GM23338 (cell line): ENCODE data around the gene TM7SF3. TPM values are rescaled to one million over a fixed set of nuclear protein-coding genes. Genes with fewer than 3 reads are reported as not detected.

Experiments used
- ATAC-seq: fragments of 200-7000 bp; cut with Tn5 transposase; 3 replicates; pipeline ENCODE4 v1.9.1; 2020
- DNase-seq: peaks from one replicate; pipeline ENCODE4 v3.0.0-alpha.2; 2015; ENCODE audit warnings: low spot score
- H2AFZ ChIP-seq: fragments of 200-600 bp; sonication (generic); 2 replicates; pipeline ENCODE4 v1.8.0; 2016; ENCODE audit warnings: antibody characterized with exemption, mild to moderate bottlenecking, moderate library complexity
- H3F3A ChIP-seq: fragments of 200-600 bp; sonication (generic); replicated peaks from 2 replicates; pipeline ENCODE4 v1.8.0; 2017; ENCODE audit warnings: antibody characterized with exemption, mixed run types, low read depth
- H3K27ac ChIP-seq: fragments of 200-600 bp; sonication (generic); 2 replicates; pipeline ENCODE4 v1.6.1; 2016; ENCODE audit warnings: low read depth
- H3K27me3 ChIP-seq: fragments of 200-600 bp; sonication (generic); 2 replicates; pipeline ENCODE4 v1.8.0; 2016; ENCODE audit warnings: mild to moderate bottlenecking, mixed run types, moderate library complexity; ENCODE audit not compliant: insufficient read depth
- H3K36me3 ChIP-seq: fragments of 200-600 bp; sonication (generic); 2 replicates; pipeline ENCODE4 v1.8.0; 2016; ENCODE audit warnings: mild to moderate bottlenecking; ENCODE audit not compliant: insufficient read depth
- H3K4me1 ChIP-seq: fragments of 200-600 bp; sonication (generic); 2 replicates; pipeline ENCODE4 v1.8.0; 2016; ENCODE audit warnings: mild to moderate bottlenecking, moderate library complexity; ENCODE audit not compliant: insufficient read depth
- H3K4me2 ChIP-seq: fragments of 200-600 bp; sonication (generic); 2 replicates; pipeline ENCODE4 v1.7.1; 2017; ENCODE audit warnings: mixed run types
- H3K4me3 ChIP-seq: fragments of 200-600 bp; sonication (generic); 2 replicates; pipeline ENCODE4 v1.6.1; 2016; ENCODE audit warnings: mixed run types
- H3K79me2 ChIP-seq: fragments of 200-600 bp; sonication (generic); replicated peaks from 2 replicates; pipeline ENCODE4 v1.8.0; 2017; ENCODE audit warnings: mild to moderate bottlenecking; ENCODE audit not compliant: insufficient read depth
- H3K9me2 ChIP-seq: fragments of 200-600 bp; sonication (generic); 2 replicates; pipeline ENCODE4 v1.8.0; 2017; ENCODE audit not compliant: insufficient read depth
- H4K20me1 ChIP-seq: fragments of 200-600 bp; sonication (generic); replicated peaks from 2 replicates; pipeline ENCODE4 v1.8.0; 2017; ENCODE audit warnings: mild to moderate bottlenecking; ENCODE audit not compliant: insufficient read depth
- H3K27ac Mint-ChIP-seq: 2 replicates; pipeline ENCODE4 v1.8.0; 2020; ENCODE audit warnings: inconsistent platforms, mild to moderate bottlenecking, moderate library complexity, mixed read lengths
- H3K27me3 Mint-ChIP-seq: 3 replicates; pipeline ENCODE4 v1.8.0; 2022; ENCODE audit warnings: low read depth, mild to moderate bottlenecking, moderate library complexity, mixed read lengths, inconsistent platforms; ENCODE audit not compliant: insufficient read depth, poor library complexity
- H3K36me3 Mint-ChIP-seq: 3 replicates; pipeline ENCODE4 v1.8.0; 2021; ENCODE audit warnings: low read depth, mild to moderate bottlenecking, inconsistent platforms, moderate library complexity, mixed read lengths
- H3K4me1 Mint-ChIP-seq: 3 replicates; pipeline ENCODE4 v1.8.0; 2020; ENCODE audit warnings: mild to moderate bottlenecking, inconsistent platforms, mixed read lengths
- H3K4me3 Mint-ChIP-seq: 3 replicates; pipeline ENCODE4 v1.8.0; 2021; ENCODE audit warnings: moderate library complexity, mild to moderate bottlenecking, inconsistent platforms, mixed read lengths
- H3K9me3 Mint-ChIP-seq: 3 replicates; pipeline ENCODE4 v1.8.0; 2020; ENCODE audit warnings: moderate library complexity, mild to moderate bottlenecking, inconsistent platforms, mixed read lengths
- EZH2 ChIP-seq: fragments of 200-600 bp; sonication (generic); IDR thresholded peaks from one replicate; pipeline ENCODE4 v1.8.0; 2017; ENCODE audit warnings: antibody characterized with exemption, mild to moderate bottlenecking, low read depth; ENCODE audit not compliant: unreplicated experiment
- ZNF331 ChIP-seq: fragments of 250-450 bp; sonication (Bioruptor Pico); IDR thresholded peaks from 2 replicates; pipeline ENCODE4 v1.5.0; 2020; ENCODE audit warnings: low read depth, mild to moderate bottlenecking, moderate library complexity
- polyA plus RNA-seq: library from polyadenylated mRNA; unstranded; fragments of >200 nt; fragmentation: Nextera tagmentation; extraction: Ambion mirVana; gene quantifications from 2 replicates; pipeline ENCODE4 v1.2.1, GENCODE V29; 2016
- total RNA-seq: library from RNA; depleted of rRNA; stranded (reverse); fragments of >200 nt; shearing (Covaris generic); gene quantifications from 2 replicates; pipeline ENCODE4 v1.2.3, GENCODE V29; 2014
- TF ChIP-seq, protein P1 (sequence below): fragments of 250-450 bp; sonication (Bioruptor Pico); IDR thresholded peaks from 2 replicates; pipeline ENCODE4 v1.5.0; 2020; ENCODE audit warnings: mild to moderate bottlenecking, moderate library complexity
- TF ChIP-seq, protein P2 (sequence below): IDR thresholded peaks from 2 replicates; pipeline ENCODE4 v1.6.1; 2016; ENCODE audit warnings: antibody characterized with exemption
- TF ChIP-seq, protein P3 (sequence below): IDR thresholded peaks from one replicate; pipeline ENCODE4 v1.6.1; 2018; ENCODE audit warnings: antibody characterized with exemption; ENCODE audit not compliant: unreplicated experiment
- TF ChIP-seq, protein P4 (sequence below), 2 experiments: fragments of 200-600 bp in 1 of 2; sonication (generic) in 1 of 2; conservative IDR thresholded peaks; 2 replicates each; pipeline versions ENCODE4 v1.5.1 to v1.6.1; 2016 to 2017; ENCODE audit warnings: antibody characterized with exemption in 2 of 2, low read depth in 2 of 2, mild to moderate bottlenecking in 2 of 2, moderate library complexity in 1 of 2

TM7SF3 gene
- total and polyA plus RNA-seq, 2 experiments from 2014 or later: 30.3 to 121 TPM

DNA sequence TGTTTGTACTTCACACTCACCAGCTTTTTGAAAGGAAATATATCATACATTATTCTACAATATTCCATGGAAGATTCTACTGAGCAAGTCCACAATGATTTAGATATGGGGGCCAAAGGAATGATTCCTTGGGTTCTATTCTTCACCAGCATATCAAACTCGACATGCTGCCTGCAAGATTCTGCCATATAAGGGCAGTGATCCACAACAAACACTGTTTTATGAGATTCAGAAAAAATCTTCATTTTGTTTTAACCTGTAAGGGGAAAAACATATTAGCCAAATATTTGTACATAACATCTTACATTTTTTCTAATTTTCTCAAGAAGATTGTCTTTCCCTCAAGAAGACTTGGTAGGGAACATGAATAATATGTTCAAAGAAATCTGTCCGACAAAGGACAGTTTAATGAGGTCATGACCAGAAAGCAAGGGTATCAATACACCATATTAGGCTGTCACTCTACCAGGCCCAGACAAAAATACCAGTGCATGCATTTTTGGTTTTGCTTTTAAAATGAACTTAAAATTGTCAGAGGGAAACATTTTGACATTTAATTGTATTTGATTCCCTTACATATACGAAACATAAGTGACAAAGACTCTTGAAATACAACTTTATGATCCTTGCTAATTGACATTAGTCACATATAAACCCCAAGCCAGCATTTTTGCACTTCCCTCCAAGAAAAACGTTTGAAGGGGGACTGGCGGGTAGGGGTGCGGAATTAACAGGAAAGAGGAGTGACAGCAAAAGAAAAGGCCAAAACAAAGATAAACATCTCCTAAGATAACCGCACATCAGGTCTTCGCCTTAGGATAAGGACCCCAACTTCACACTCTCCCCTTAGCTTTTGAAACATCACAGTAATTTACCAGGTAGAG, 77.4 kb downstream of the TM7SF3 start (continued):
- TF ChIP-seq, protein P1, sequence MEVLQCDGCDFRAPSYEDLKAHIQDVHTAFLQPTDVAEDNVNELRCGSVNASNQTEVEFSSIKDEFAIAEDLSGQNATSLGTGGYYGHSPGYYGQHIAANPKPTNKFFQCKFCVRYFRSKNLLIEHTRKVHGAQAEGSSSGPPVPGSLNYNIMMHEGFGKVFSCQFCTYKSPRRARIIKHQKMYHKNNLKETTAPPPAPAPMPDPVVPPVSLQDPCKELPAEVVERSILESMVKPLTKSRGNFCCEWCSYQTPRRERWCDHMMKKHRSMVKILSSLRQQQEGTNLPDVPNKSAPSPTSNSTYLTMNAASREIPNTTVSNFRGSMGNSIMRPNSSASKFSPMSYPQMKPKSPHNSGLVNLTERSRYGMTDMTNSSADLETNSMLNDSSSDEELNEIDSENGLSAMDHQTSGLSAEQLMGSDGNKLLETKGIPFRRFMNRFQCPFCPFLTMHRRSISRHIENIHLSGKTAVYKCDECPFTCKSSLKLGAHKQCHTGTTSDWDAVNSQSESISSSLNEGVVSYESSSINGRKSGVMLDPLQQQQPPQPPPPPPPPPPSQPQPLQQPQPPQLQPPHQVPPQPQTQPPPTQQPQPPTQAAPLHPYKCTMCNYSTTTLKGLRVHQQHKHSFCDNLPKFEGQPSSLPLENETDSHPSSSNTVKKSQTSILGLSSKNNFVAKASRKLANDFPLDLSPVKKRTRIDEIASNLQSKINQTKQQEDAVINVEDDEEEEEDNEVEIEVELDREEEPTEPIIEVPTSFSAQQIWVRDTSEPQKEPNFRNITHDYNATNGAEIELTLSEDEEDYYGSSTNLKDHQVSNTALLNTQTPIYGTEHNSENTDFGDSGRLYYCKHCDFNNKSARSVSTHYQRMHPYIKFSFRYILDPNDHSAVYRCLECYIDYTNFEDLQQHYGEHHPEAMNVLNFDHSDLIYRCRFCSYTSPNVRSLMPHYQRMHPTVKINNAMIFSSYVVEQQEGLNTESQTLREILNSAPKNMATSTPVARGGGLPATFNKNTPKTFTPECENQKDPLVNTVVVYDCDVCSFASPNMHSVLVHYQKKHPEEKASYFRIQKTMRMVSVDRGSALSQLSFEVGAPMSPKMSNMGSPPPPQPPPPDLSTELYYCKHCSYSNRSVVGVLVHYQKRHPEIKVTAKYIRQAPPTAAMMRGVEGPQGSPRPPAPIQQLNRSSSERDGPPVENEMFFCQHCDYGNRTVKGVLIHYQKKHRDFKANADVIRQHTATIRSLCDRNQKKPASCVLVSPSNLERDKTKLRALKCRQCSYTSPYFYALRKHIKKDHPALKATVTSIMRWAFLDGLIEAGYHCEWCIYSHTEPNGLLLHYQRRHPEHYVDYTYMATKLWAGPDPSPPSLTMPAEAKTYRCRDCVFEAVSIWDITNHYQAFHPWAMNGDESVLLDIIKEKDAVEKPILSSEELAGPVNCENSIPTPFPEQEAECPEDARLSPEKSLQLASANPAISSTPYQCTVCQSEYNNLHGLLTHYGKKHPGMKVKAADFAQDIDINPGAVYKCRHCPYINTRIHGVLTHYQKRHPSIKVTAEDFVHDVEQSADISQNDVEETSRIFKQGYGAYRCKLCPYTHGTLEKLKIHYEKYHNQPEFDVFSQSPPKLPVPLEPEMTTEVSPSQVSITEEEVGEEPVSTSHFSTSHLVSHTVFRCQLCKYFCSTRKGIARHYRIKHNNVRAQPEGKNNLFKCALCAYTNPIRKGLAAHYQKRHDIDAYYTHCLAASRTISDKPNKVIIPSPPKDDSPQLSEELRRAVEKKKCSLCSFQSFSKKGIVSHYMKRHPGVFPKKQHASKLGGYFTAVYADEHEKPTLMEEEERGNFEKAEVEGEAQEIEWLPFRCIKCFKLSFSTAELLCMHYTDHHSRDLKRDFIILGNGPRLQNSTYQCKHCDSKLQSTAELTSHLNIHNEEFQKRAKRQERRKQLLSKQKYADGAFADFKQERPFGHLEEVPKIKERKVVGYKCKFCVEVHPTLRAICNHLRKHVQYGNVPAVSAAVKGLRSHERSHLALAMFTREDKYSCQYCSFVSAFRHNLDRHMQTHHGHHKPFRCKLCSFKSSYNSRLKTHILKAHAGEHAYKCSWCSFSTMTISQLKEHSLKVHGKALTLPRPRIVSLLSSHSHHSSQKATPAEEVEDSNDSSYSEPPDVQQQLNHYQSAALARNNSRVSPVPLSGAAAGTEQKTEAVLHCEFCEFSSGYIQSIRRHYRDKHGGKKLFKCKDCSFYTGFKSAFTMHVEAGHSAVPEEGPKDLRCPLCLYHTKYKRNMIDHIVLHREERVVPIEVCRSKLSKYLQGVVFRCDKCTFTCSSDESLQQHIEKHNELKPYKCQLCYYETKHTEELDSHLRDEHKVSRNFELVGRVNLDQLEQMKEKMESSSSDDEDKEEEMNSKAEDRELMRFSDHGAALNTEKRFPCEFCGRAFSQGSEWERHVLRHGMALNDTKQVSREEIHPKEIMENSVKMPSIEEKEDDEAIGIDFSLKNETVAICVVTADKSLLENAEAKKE: no peak
- TF ChIP-seq, protein P2, sequence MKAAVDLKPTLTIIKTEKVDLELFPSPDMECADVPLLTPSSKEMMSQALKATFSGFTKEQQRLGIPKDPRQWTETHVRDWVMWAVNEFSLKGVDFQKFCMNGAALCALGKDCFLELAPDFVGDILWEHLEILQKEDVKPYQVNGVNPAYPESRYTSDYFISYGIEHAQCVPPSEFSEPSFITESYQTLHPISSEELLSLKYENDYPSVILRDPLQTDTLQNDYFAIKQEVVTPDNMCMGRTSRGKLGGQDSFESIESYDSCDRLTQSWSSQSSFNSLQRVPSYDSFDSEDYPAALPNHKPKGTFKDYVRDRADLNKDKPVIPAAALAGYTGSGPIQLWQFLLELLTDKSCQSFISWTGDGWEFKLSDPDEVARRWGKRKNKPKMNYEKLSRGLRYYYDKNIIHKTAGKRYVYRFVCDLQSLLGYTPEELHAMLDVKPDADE: no peak
- no peak for TF ChIP-seq ZNF331

DNA sequence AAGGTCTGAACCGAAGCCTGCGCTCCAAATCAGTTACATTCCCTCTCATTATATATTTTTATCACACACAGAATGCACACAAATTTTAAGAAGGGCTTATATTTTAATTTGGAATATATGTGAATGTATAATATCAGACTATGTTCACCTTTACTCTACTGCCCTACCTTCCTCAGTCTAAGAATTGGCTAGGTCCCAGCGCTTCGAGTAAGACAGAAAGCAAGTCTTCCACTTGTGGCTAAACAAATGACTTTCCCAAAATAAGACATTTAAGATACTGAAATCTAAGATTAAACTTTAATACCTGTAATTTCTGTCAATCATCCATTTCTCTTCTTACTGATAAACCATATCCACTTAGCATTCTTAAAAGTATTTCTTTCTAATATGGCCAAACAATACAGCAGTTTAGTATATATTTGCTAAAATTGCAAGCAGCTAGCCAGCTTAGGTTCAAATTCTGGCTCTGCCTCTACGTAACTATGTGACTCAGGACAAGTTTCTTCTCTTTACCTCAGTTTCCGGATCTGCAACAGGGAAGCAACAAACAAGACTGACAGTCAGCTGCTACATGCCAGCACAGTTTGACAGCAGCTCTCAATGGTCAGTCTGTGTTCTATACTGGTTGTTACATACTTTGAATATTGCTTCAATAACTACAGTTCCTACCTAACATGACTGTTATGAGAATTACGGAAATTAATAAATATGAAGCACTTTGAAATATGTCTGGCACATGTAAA, 78.4 kb downstream of the TM7SF3 start:
- peaks cover 84% of the 10 kb centered on the region for H3K79me2 ChIP-seq
- no peak overlapping the region for H2AFZ ChIP-seq
- H3K4me1 ChIP-seq: peaks cover 27% of the 10 kb centered on the region
- TF ChIP-seq, protein P3, sequence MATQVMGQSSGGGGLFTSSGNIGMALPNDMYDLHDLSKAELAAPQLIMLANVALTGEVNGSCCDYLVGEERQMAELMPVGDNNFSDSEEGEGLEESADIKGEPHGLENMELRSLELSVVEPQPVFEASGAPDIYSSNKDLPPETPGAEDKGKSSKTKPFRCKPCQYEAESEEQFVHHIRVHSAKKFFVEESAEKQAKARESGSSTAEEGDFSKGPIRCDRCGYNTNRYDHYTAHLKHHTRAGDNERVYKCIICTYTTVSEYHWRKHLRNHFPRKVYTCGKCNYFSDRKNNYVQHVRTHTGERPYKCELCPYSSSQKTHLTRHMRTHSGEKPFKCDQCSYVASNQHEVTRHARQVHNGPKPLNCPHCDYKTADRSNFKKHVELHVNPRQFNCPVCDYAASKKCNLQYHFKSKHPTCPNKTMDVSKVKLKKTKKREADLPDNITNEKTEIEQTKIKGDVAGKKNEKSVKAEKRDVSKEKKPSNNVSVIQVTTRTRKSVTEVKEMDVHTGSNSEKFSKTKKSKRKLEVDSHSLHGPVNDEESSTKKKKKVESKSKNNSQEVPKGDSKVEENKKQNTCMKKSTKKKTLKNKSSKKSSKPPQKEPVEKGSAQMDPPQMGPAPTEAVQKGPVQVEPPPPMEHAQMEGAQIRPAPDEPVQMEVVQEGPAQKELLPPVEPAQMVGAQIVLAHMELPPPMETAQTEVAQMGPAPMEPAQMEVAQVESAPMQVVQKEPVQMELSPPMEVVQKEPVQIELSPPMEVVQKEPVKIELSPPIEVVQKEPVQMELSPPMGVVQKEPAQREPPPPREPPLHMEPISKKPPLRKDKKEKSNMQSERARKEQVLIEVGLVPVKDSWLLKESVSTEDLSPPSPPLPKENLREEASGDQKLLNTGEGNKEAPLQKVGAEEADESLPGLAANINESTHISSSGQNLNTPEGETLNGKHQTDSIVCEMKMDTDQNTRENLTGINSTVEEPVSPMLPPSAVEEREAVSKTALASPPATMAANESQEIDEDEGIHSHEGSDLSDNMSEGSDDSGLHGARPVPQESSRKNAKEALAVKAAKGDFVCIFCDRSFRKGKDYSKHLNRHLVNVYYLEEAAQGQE: no peak
- no peak for TF ChIP-seq EZH2
- TF ChIP-seq ZNF331: no peak
- TF ChIP-seq, protein P2: no peak
- TF ChIP-seq, protein P4, sequence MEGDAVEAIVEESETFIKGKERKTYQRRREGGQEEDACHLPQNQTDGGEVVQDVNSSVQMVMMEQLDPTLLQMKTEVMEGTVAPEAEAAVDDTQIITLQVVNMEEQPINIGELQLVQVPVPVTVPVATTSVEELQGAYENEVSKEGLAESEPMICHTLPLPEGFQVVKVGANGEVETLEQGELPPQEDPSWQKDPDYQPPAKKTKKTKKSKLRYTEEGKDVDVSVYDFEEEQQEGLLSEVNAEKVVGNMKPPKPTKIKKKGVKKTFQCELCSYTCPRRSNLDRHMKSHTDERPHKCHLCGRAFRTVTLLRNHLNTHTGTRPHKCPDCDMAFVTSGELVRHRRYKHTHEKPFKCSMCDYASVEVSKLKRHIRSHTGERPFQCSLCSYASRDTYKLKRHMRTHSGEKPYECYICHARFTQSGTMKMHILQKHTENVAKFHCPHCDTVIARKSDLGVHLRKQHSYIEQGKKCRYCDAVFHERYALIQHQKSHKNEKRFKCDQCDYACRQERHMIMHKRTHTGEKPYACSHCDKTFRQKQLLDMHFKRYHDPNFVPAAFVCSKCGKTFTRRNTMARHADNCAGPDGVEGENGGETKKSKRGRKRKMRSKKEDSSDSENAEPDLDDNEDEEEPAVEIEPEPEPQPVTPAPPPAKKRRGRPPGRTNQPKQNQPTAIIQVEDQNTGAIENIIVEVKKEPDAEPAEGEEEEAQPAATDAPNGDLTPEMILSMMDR (conservative IDR thresholded peaks at IDR 0.05; ENCODE audit: low read depth in 2 of 2): no peak
- H3F3A ChIP-seq: no peaks in the 10 kb centered on the region
- peaks cover 18% of the 10 kb centered on the region for H3K36me3 Mint-ChIP-seq
- H3K4me2 ChIP-seq: no peak overlapping the region
- H3K4me3 Mint-ChIP-seq: peak overlapping the region; percentile 91; the same call in 1 of the 3 replicates
- no peaks in the 10 kb centered on the region for H3K36me3 ChIP-seq
- H3K9me2 ChIP-seq: no peaks in the 10 kb centered on the region
- H3K27me3 Mint-ChIP-seq: peaks cover 10% of the 10 kb centered on the region
- no peak for ATAC-seq
- peak overlapping the region; percentile 92; the same call in 1 of the 2 replicates for H3K4me3 ChIP-seq
- no peak overlapping the region for H3K27ac Mint-ChIP-seq
- H3K27me3 ChIP-seq: no peaks in the 10 kb centered on the region
- H3K27ac ChIP-seq: no peak overlapping the region
- no peak for DNase-seq
- peaks cover 15% of the 10 kb centered on the region for H3K4me1 Mint-ChIP-seq
- peaks cover 19% of the 10 kb centered on the region for H4K20me1 ChIP-seq
- peaks cover 3% of the 10 kb centered on the region; the same call in 2 of the 3 replicates for H3K9me3 Mint-ChIP-seq
